Coronary artery (tissue), 2 donors: Measurements from ENCODE around the gene PRKN.
A peak's percentile ranks its signal among the peaks of the same experiment; 100 is the strongest.

ENCODE experiments used
- DNase-seq: peaks from one replicate; pipeline ENCODE4 v3.0.0-alpha.2; 2017; ENCODE audit warnings: low spot score
- H3K27ac ChIP-seq, 2 donors: fragments of 200-600 bp; sonication (generic); one replicate each; pipeline ENCODE4 v1.5.1; 2016 to 2019
- H3K4me3 ChIP-seq: fragments of 200-600 bp; sonication (generic); 2 replicates; pipeline ENCODE4 v1.5.1; 2016; ENCODE audit warnings: mild to moderate bottlenecking, moderate library complexity
- TF ChIP-seq, protein P1 (sequence below): fragments of 200-600 bp; sonication (generic); IDR thresholded peaks from one replicate; pipeline ENCODE4 v1.5.1; 2019; ENCODE audit warnings: antibody characterized with exemption

The PRKN gene

DNA sequence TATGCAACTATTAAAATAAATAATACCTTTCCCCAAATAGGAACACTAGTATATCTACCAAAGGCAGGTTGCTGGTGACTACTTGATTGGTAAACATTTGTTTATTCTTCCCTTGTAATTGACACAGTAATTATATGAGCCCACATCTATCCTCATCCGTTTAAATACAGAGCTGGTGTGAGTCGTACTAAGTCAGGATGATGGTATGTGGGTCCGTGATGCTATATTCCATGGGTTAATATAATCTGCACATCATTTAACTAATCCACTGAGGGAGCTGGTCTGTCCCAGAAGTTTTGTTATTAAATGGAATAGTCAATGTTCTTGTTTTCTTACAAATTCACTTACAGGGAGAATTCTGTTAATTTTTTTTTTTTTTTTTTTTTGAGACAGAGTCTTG, 1289.7 kb downstream of the PRKN start:
- no peak overlapping the region for H3K4me3 ChIP-seq
- H3K27ac ChIP-seq, result no peak overlapping the region
- TF ChIP-seq, protein P1, sequence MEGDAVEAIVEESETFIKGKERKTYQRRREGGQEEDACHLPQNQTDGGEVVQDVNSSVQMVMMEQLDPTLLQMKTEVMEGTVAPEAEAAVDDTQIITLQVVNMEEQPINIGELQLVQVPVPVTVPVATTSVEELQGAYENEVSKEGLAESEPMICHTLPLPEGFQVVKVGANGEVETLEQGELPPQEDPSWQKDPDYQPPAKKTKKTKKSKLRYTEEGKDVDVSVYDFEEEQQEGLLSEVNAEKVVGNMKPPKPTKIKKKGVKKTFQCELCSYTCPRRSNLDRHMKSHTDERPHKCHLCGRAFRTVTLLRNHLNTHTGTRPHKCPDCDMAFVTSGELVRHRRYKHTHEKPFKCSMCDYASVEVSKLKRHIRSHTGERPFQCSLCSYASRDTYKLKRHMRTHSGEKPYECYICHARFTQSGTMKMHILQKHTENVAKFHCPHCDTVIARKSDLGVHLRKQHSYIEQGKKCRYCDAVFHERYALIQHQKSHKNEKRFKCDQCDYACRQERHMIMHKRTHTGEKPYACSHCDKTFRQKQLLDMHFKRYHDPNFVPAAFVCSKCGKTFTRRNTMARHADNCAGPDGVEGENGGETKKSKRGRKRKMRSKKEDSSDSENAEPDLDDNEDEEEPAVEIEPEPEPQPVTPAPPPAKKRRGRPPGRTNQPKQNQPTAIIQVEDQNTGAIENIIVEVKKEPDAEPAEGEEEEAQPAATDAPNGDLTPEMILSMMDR, result no peak
- no peak for DNase-seq

DNA sequence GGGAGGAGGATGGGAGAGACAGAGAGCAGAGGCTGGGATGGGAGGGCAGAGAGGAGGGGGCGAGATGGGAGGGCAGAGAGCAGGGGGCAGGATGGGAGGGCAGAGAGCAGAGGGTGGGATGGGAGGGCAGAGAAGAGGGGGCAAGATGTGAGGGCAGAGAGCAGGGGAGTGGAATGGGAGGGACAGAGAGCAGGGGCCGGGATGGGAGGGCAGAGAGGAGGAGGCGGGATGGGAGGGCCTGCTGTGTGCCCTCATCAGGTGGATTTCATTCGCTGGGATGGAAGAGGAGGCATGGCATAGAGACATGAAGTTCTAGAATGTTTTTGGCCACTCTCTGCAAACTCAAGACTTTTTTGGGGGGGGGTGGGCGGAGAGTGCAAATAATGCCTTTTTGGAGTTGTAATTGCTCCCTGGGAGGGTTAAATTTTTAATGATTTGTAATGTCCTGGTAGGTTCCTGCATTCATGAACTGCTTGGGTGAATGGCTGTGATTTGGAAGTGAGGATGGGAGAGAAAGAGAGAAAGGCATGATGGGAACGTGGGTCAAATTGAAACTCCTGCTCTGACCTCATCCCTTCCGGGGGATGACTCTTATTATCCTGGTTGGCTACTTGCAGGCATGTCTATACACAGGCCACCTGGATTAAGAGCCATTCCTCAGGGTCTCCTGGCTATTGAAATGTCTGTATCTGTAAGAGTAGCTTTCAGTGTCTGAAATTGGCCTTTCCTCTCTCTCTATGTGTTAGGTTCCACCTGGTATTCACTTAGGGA, 1291.3 kb downstream of the PRKN start:
- TF ChIP-seq, protein P1, result no peak
- Histone ChIP-seq H3K4me3 (no peak overlapping the region), H3K27ac (no peak overlapping the region)
- DNase-seq, result no peak

DNA sequence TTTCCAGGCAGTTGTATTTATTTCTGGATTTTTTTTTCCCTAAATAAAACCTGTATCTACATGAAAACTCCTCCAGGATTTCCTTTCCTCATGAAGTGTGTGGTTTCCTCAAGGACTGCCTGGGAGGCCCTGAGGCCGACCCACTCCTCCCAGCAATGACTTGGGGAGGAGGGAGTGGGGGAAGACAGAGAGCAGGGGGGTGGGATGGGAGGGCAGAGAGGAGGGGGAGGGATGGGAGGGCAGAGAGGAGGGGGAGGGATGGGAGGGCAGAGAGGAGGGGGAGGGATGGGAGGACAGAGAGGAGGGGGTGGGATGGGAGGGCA, 1291.9 kb downstream of the PRKN start:
- no peak for DNase-seq
- H3K4me3 ChIP-seq, result no peak overlapping the region
- H3K27ac ChIP-seq, result no peak overlapping the region
- TF ChIP-seq, protein P1, result no peak

DNA sequence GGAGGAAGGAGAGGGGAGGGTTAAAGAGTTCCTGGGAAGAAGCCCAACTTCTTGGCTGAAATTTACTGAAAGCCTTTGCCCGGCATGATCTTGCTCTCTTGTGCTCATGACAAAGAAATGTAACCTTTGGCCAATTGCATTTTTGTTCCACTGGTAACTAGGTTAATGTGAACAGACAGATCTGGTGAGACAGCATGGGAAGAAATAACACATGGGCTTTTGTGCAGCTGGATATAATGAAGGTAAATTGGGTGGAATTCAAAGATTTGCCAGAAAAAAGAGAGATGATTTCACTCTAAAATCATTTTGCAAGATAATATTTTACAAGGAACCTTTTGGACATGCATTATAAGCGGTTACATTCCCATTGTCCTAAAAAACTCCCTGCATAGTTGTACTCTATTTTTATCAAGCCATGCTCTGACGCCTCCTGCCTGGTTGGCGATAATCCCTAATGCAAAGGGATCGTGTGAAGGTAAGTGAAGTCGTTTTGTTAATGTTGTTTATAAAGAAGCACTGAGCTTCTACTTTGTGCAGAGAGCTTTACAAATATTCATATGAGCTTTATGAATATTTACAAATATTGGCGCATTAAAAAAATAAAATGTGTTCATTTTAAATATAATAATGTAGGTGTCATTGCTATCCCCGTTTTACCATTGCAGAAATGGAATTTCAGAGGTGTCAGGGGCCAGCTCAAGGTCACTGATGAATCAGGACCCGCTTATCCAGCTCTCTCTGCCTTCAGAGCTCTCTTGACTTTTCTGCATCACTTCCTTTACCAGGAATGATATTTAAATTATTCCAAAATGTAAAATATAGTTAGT, 1292.4 kb downstream of the PRKN start:
- peak overlapping the region in 1 of 2 donors; percentile 21 for H3K27ac ChIP-seq
- peak overlapping the region; percentile 30 for H3K4me3 ChIP-seq
- TF ChIP-seq, protein P1, result no peak
- no peak for DNase-seq

DNA sequence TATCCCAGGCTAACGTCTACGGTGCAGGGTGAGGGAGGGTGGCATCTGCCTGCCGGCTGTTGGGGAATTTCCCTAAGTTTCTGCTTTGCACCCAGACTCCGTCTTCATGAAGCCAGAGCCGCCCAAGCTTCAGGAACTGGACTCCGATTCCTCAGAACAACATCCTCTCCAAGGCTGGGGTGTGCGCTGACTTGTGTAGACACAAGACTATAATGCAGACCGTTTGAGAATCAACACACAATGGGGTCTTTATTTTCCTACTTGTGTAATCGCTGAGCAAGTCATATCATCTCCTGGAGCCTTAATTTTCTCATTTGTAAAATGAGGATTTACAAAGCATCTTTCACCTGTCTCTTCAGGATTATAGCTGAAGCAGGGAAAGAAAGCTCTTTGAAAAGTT, 1293.2 kb downstream of the PRKN start:
- peak overlapping the region in 1 of 2 donors; percentile 15 for H3K27ac ChIP-seq
- DNase-seq, result no peak
- H3K4me3 ChIP-seq, result peak overlapping the region; percentile 30
- TF ChIP-seq, protein P1, result no peak

DNA sequence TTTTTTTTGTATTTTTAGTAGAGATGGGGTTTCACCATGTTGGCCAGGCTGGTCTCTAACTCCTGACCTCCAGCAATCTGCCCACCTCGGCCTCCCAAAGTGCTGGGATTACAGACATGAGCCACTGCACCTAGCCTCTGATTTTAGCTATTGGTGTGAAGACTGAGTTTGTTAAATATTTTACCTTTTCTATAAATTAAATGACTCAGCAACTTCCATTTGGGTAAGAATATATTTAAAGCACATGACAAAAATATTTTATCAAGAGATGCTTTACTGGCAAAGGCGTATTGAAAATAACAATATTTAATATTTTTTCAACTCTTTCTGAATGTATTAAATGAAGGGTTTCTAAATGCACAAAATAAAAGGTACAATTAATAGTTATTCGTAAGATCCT, 1295.0 kb downstream of the PRKN start:
- no peak for DNase-seq
- TF ChIP-seq, protein P1, result no peak
- Histone ChIP-seq H3K27ac (no peak overlapping the region), H3K4me3 (no peak overlapping the region)
